Panc1 (cell line): Measurements from ENCODE around the gene MB21D2. TPM values are rescaled to one million over a fixed set of nuclear protein-coding genes. Genes with fewer than 3 reads are reported as not detected.

Experiments used
- ATAC-seq: fragments of 200-7000 bp; cut with Tn5 transposase; 2 replicates; pipeline ENCODE4 v1.9.1; 2020; ENCODE audit warnings: mild to moderate bottlenecking, moderate library complexity
- BruUV-seq: library from RNA; stranded (reverse); fragments of 400-500 nt; replicated peaks from 2 replicates; lab custom pipeline; 2021; lab: Mats Ljungman, UMichigan
- CTCF ChIA-PET: fragments of 300-600 bp; sonication (Branson Sonifier 250); formaldehyde crosslinking; loops from one replicate; lab custom pipeline; 2022; ENCODE audit warnings: antibody characterized with exemption; lab: Charles Lee
- POLR2A ChIA-PET: fragments of 300-600 bp; sonication (Branson Sonifier 250); formaldehyde crosslinking; loops from one replicate; lab custom pipeline; 2022; ENCODE audit warnings: antibody characterized with exemption; lab: Charles Lee
- DNase-seq: peaks from one replicate; pipeline ENCODE4 v3.0.0-alpha.2; 2010; ENCODE audit warnings: low read depth, low spot score
- H3K27ac ChIP-seq: 2 replicates; pipeline ENCODE4 v1.5.1; 2011; ENCODE audit warnings: mild to moderate bottlenecking, low read length, inconsistent platforms
- H3K27me3 ChIP-seq: fragments of 200-500 bp; sonication (Bioruptor generic); 2 replicates; pipeline ENCODE4 v1.6.0; 2014; ENCODE audit warnings: low read length, inconsistent platforms; ENCODE audit not compliant: control insufficient read depth, insufficient read depth
- H3K36me3 ChIP-seq: fragments of 200-500 bp; sonication (Bioruptor generic); 2 replicates; pipeline ENCODE4 v1.5.1; 2014; ENCODE audit warnings: inconsistent platforms, mild to moderate bottlenecking, low read length, moderate library complexity; ENCODE audit not compliant: control insufficient read depth, insufficient read depth
- H3K4me1 ChIP-seq: 2 replicates; pipeline ENCODE4 v1.5.1; 2011; ENCODE audit warnings: inconsistent platforms, mild to moderate bottlenecking, low read length, moderate library complexity; ENCODE audit not compliant: control insufficient read depth, insufficient read depth
- H3K4me3 ChIP-seq, 2 experiments: 2 replicates each; pipeline ENCODE4 v1.5.1; 2011 to 2012; ENCODE audit warnings: low read depth in 2 of 2, low read length in 2 of 2, mild to moderate bottlenecking in 2 of 2, inconsistent platforms in 1 of 2, moderate library complexity in 1 of 2
- H3K9me3 ChIP-seq: fragments of 200-500 bp; sonication (Bioruptor generic); 2 replicates; pipeline ENCODE4 v1.5.1; 2014; ENCODE audit warnings: low read depth, mild to moderate bottlenecking, inconsistent platforms, low read length, moderate library complexity; ENCODE audit not compliant: control insufficient read depth, insufficient read depth
- POLR2AphosphoS5 ChIP-seq: IDR thresholded peaks from 2 replicates; pipeline ENCODE4 v1.6.1; 2012; ENCODE audit warnings: mild to moderate bottlenecking, low read depth, low read length, moderate library complexity
- SIN3A ChIP-seq: IDR thresholded peaks from 2 replicates; pipeline ENCODE4 v1.6.1; 2012; ENCODE audit warnings: low read depth, mild to moderate bottlenecking, low read length, moderate library complexity, borderline replicate concordance; ENCODE audit not compliant: insufficient read depth
- TCF7L2 ChIP-seq: IDR thresholded peaks from 2 replicates; pipeline ENCODE4 v1.6.1; 2011; ENCODE audit warnings: mild to moderate bottlenecking, low read depth, low read length, inconsistent platforms
- in situ Hi-C: cut with HindIII; loops from 2 replicates; pipeline ENCODE4 v1.10.0; 2016; ENCODE audit warnings: low sequenced_read_pairs, low pct_unique_long_range_greater_than_20kb
- intact Hi-C: fragments of 100-400 bp; cut with micrococcal nuclease; formaldehyde crosslinking; loops from one replicate; pipeline ENCODE4 v1.10.0; 2022; ENCODE audit not compliant: unreplicated experiment
- total RNA-seq: library from RNA; stranded (reverse); gene quantifications from one replicate; pipeline ENCODE4 v1.2.1, GENCODE V29; 2021; ENCODE audit not compliant: unreplicated experiment
- TF ChIP-seq, protein P1 (sequence below): fragments of 450-650 bp; IDR thresholded peaks from 2 replicates; pipeline ENCODE4 v1.5.1; 2017; ENCODE audit warnings: mild to moderate bottlenecking
- TF ChIP-seq, protein P2 (sequence below), 2 experiments: IDR thresholded peaks; 2 replicates each; pipeline ENCODE4 v1.6.1; 2011 to 2012; ENCODE audit warnings: low read depth in 2 of 2, control low read depth in 1 of 2, low read length in 1 of 2, mild to moderate bottlenecking in 1 of 2, moderate library complexity in 1 of 2; ENCODE audit not compliant: insufficient read depth in 1 of 2

Gene MB21D2
- total RNA-seq, 1 experiment from 2014 or later = 7.8 TPM

DNA sequence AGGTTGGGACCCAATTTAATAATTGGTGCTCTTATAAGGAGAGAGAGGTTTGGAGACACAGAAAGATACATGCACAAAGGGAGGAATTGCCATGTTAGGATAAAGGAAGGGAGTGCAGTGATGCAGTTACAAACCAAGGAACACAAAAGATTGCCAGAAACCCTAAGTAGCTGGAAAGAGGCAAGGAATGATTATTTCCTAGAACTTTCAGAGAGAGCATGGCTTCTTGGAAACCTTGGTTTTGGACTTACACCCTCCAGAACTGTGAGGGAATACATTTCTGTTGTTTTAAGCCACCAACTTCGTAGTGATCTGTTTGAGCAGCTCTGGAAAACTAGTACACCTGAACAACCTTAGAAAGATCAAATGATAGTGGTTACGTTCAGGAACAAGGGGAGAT lies 25.0 kb upstream of the MB21D2 start:
- ChIA-PET CTCF (no interaction called here), POLR2A (no interaction called here)
- no peaks in the 10 kb centered on the region for H3K27me3 ChIP-seq
- BruUV-seq = no TSS peak
- H3K9me3 ChIP-seq = no peaks in the 10 kb centered on the region
- no peak for DNase-seq
- H3K27ac ChIP-seq = no peak overlapping the region
- in situ Hi-C loops (no loop called here), intact Hi-C loops (no loop called here)
- H3K4me1 ChIP-seq = no peaks in the 10 kb centered on the region
- no peaks in the 10 kb centered on the region for H3K36me3 ChIP-seq
- H3K4me3 ChIP-seq = no peak overlapping the region
- ATAC-seq = no peak
- TF ChIP-seq, protein P1, sequence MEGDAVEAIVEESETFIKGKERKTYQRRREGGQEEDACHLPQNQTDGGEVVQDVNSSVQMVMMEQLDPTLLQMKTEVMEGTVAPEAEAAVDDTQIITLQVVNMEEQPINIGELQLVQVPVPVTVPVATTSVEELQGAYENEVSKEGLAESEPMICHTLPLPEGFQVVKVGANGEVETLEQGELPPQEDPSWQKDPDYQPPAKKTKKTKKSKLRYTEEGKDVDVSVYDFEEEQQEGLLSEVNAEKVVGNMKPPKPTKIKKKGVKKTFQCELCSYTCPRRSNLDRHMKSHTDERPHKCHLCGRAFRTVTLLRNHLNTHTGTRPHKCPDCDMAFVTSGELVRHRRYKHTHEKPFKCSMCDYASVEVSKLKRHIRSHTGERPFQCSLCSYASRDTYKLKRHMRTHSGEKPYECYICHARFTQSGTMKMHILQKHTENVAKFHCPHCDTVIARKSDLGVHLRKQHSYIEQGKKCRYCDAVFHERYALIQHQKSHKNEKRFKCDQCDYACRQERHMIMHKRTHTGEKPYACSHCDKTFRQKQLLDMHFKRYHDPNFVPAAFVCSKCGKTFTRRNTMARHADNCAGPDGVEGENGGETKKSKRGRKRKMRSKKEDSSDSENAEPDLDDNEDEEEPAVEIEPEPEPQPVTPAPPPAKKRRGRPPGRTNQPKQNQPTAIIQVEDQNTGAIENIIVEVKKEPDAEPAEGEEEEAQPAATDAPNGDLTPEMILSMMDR = no peak
- TF ChIP-seq POLR2AphosphoS5 (no peak), TCF7L2 (no peak), SIN3A (no peak)
- TF ChIP-seq, protein P2, sequence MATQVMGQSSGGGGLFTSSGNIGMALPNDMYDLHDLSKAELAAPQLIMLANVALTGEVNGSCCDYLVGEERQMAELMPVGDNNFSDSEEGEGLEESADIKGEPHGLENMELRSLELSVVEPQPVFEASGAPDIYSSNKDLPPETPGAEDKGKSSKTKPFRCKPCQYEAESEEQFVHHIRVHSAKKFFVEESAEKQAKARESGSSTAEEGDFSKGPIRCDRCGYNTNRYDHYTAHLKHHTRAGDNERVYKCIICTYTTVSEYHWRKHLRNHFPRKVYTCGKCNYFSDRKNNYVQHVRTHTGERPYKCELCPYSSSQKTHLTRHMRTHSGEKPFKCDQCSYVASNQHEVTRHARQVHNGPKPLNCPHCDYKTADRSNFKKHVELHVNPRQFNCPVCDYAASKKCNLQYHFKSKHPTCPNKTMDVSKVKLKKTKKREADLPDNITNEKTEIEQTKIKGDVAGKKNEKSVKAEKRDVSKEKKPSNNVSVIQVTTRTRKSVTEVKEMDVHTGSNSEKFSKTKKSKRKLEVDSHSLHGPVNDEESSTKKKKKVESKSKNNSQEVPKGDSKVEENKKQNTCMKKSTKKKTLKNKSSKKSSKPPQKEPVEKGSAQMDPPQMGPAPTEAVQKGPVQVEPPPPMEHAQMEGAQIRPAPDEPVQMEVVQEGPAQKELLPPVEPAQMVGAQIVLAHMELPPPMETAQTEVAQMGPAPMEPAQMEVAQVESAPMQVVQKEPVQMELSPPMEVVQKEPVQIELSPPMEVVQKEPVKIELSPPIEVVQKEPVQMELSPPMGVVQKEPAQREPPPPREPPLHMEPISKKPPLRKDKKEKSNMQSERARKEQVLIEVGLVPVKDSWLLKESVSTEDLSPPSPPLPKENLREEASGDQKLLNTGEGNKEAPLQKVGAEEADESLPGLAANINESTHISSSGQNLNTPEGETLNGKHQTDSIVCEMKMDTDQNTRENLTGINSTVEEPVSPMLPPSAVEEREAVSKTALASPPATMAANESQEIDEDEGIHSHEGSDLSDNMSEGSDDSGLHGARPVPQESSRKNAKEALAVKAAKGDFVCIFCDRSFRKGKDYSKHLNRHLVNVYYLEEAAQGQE (IDR thresholded peaks at IDR 0.05; ENCODE audit: insufficient read depth in 1 of 2, low read depth in 2 of 2, low read length in 1 of 2) = no peak

DNA sequence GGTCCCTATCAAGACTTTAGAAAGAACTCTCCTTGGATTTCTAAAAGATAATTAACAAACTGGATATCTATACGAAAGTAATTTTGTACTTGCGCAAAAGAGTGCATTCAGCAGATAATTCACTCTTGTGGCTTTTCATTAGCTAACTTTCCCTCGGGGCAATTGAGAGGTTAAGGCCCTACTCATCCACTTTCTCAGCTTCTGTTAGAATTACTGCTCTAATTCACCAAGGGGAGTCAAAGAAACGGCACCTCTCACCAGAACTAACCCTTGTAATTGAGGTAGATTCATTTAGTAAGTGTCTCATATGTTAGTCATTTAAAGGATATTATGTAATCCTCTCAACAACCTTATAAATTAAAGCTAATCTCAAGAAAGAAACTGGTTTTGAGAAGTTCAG lies 22.5 kb upstream of the MB21D2 start:
- TF ChIP-seq, protein P1 = no peak
- TF ChIP-seq, protein P2 (IDR thresholded peaks at IDR 0.05; ENCODE audit: insufficient read depth in 1 of 2, low read depth in 2 of 2, low read length in 1 of 2) = no peak
- TF ChIP-seq POLR2AphosphoS5 (no peak), SIN3A (no peak), TCF7L2 (no peak)
- CTCF ChIA-PET = no interaction called here
- no peak for DNase-seq
- H3K9me3 ChIP-seq = no peaks in the 10 kb centered on the region
- no peak overlapping the region for H3K4me3 ChIP-seq
- intact Hi-C loops = no loop called here
- POLR2A ChIA-PET = no interaction called here
- no peak for ATAC-seq
- H3K27me3 ChIP-seq = no peaks in the 10 kb centered on the region
- H3K27ac ChIP-seq = no peak overlapping the region
- no peaks in the 10 kb centered on the region for H3K4me1 ChIP-seq
- H3K36me3 ChIP-seq = no peaks in the 10 kb centered on the region
- no TSS peak for BruUV-seq
- in situ Hi-C loops = no loop called here
